ENCODE data around the gene XRCC3. TPM values are rescaled to one million over a fixed set of nuclear protein-coding genes. Genes with fewer than 3 reads are reported as not detected.

The XRCC3 gene
- total RNA-seq, 3 donors from 2014 or later, result 5.9 to 10.2 (median 5.9) TPM

GRCh38 chr14:103758059-103758776 lies 43.0 kb upstream of the XRCC3 start:
- DNase-seq (ENCODE audit: low spot score in 2 of 2), result no peak
- Histone ChIP-seq H3K4me1 (no peaks in the 10 kb centered on the region), H3K36me3 (no peaks in the 10 kb centered on the region), H3K27me3 (no peaks in the 10 kb centered on the region), H3K9me3 (no peaks in the 10 kb centered on the region), H3K4me3 (no peak overlapping the region), H3K27ac (no peak overlapping the region)
- intact Hi-C loops (cut with DNase I; ENCODE audit: low total_unique reads), result no loop called here
- no peak for TF ChIP-seq POLR2AphosphoS5 (IDR thresholded peaks at IDR 0.05)

GRCh38 chr14:103755060-103755459 lies 39.8 kb upstream of the XRCC3 start:
- H3K27ac ChIP-seq, result no peak overlapping the region
- H3K4me1 ChIP-seq, result no peaks in the 10 kb centered on the region
- H3K9me3 ChIP-seq, result no peaks in the 10 kb centered on the region
- intact Hi-C loops (cut with DNase I; ENCODE audit: low total_unique reads), result no loop called here
- no peak for DNase-seq (ENCODE audit: low spot score in 2 of 2)
- no peaks in the 10 kb centered on the region for H3K36me3 ChIP-seq
- TF ChIP-seq CTCF (IDR thresholded peaks at IDR 0.05) (no peak), POLR2AphosphoS5 (IDR thresholded peaks at IDR 0.05) (no peak), POLR2A (IDR thresholded peaks at IDR 0.05) (no peak)
- H3K4me3 ChIP-seq, result no peak overlapping the region
- H3K27me3 ChIP-seq, result no peaks in the 10 kb centered on the region

GRCh38 chr14:103753774-103754173 lies 38.5 kb upstream of the XRCC3 start:
- DNase-seq (ENCODE audit: low spot score in 2 of 2), result no peak
- TF ChIP-seq POLR2AphosphoS5 (IDR thresholded peaks at IDR 0.05), result no peak
- intact Hi-C loops (cut with DNase I; ENCODE audit: low total_unique reads), result no loop called here
- Histone ChIP-seq H3K4me1 (no peaks in the 10 kb centered on the region), H3K27me3 (no peaks in the 10 kb centered on the region), H3K9me3 (no peaks in the 10 kb centered on the region), H3K36me3 (no peaks in the 10 kb centered on the region), H3K27ac (no peak overlapping the region), H3K4me3 (no peak overlapping the region)

- H3K27me3 ChIP-seq, result no peaks in the 10 kb centered on the region
- no peak for TF ChIP-seq POLR2AphosphoS5 (IDR thresholded peaks at IDR 0.05)
- TF ChIP-seq POLR2A (IDR thresholded peaks at IDR 0.05), result no peak
- no peak for TF ChIP-seq CTCF (IDR thresholded peaks at IDR 0.05)
- no peak for DNase-seq (ENCODE audit: low spot score in 2 of 2)
- no peak overlapping the region for H3K27ac ChIP-seq
- H3K36me3 ChIP-seq, result no peaks in the 10 kb centered on the region
- H3K9me3 ChIP-seq, result no peaks in the 10 kb centered on the region
- intact Hi-C loops (cut with DNase I; ENCODE audit: low total_unique reads), result no loop called here
- no peaks in the 10 kb centered on the region for H3K4me1 ChIP-seq
- H3K4me3 ChIP-seq, result no peak overlapping the region
These were observed 34.6 kb upstream of the XRCC3 start for GRCh38 chr14:103749860-103750259.

GRCh38 chr14:103749452-103749851 lies 34.2 kb upstream of the XRCC3 start:
- intact Hi-C loops (cut with DNase I; ENCODE audit: low total_unique reads), result no loop called here
- H3K27ac ChIP-seq, result no peak overlapping the region
- no peaks in the 10 kb centered on the region for H3K36me3 ChIP-seq
- no peak for DNase-seq (ENCODE audit: low spot score in 2 of 2)
- no peaks in the 10 kb centered on the region for H3K9me3 ChIP-seq
- H3K27me3 ChIP-seq, result no peaks in the 10 kb centered on the region
- no peaks in the 10 kb centered on the region for H3K4me1 ChIP-seq
- TF ChIP-seq CTCF (IDR thresholded peaks at IDR 0.05) (no peak), POLR2A (IDR thresholded peaks at IDR 0.05) (no peak), POLR2AphosphoS5 (IDR thresholded peaks at IDR 0.05) (no peak)
- H3K4me3 ChIP-seq, result no peak overlapping the region

- no peak for DNase-seq (ENCODE audit: low spot score in 2 of 2)
- Histone ChIP-seq H3K4me1 (no peaks in the 10 kb centered on the region), H3K9me3 (no peaks in the 10 kb centered on the region), H3K27me3 (no peaks in the 10 kb centered on the region), H3K36me3 (no peaks in the 10 kb centered on the region), H3K4me3 (no peak overlapping the region), H3K27ac (no peak overlapping the region)
- intact Hi-C loops (cut with DNase I; ENCODE audit: low total_unique reads), result no loop called here
- TF ChIP-seq POLR2AphosphoS5 (IDR thresholded peaks at IDR 0.05) (no peak), POLR2A (IDR thresholded peaks at IDR 0.05) (no peak), CTCF (IDR thresholded peaks at IDR 0.05) (no peak)
These were observed 33.2 kb upstream of the XRCC3 start for GRCh38 chr14:103748534-103748857.
